Measurements from ENCODE around the gene MYO18B.

MYO18B gene

GRCh38 chr22:25829808-25830777 is 88.1 kb downstream of the MYO18B start:
- TF ChIP-seq CREB1 (IDR thresholded peaks at IDR 0.05; ENCODE audit: low read depth) (no peak), EP300 (IDR thresholded peaks at IDR 0.05; ENCODE audit: borderline replicate concordance) (no peak), USF1 (IDR thresholded peaks at IDR 0.05) (no peak), FOXM1 (IDR thresholded peaks at IDR 0.05; ENCODE audit: borderline replicate concordance, low read depth) (no peak), RAD21 (IDR thresholded peaks at IDR 0.05; ENCODE audit: low read depth) (no peak), TEAD4 (IDR thresholded peaks at IDR 0.05) (no peak), TAF1 (IDR thresholded peaks at IDR 0.05; ENCODE audit: low read depth) (no peak), CEBPB (IDR thresholded peaks at IDR 0.05) (no peak), YY1 (IDR thresholded peaks at IDR 0.05; ENCODE audit: low read depth) (no peak), EGR1 (IDR thresholded peaks at IDR 0.05) (no peak), ZBTB7A (IDR thresholded peaks at IDR 0.05; ENCODE audit: low read depth) (no peak), NFIC (IDR thresholded peaks at IDR 0.05) (no peak)

- no peak for TF ChIP-seq MAX (IDR thresholded peaks at IDR 0.05)
- TF ChIP-seq USF1 (IDR thresholded peaks at IDR 0.05): no peak
These were observed 91.1 kb downstream of the MYO18B start for GRCh38 chr22:25833091-25833490.

GRCh38 chr22:25833676-25834075 is 91.7 kb downstream of the MYO18B start:
- TF ChIP-seq EGR1 (IDR thresholded peaks at IDR 0.05) (no peak), YY1 (IDR thresholded peaks at IDR 0.05; ENCODE audit: low read depth) (no peak), REST (IDR thresholded peaks at IDR 0.05; ENCODE audit: low read depth) (no peak), USF1 (IDR thresholded peaks at IDR 0.05) (no peak), CREB1 (IDR thresholded peaks at IDR 0.05; ENCODE audit: low read depth) (no peak)

GRCh38 chr22:25834490-25834889 is 92.5 kb downstream of the MYO18B start:
- no peak for TF ChIP-seq YY1 (IDR thresholded peaks at IDR 0.05; ENCODE audit: low read depth)
- TF ChIP-seq CEBPB (IDR thresholded peaks at IDR 0.05): no peak
- TF ChIP-seq EP300 (IDR thresholded peaks at IDR 0.05; ENCODE audit: borderline replicate concordance): no peak
- TF ChIP-seq TAF1 (IDR thresholded peaks at IDR 0.05; ENCODE audit: low read depth): no peak
- no peak for TF ChIP-seq TEAD4 (IDR thresholded peaks at IDR 0.05)
- no peak for TF ChIP-seq RAD21 (IDR thresholded peaks at IDR 0.05; ENCODE audit: low read depth)
- TF ChIP-seq NFIC (IDR thresholded peaks at IDR 0.05): no peak
- TF ChIP-seq TCF12 (IDR thresholded peaks at IDR 0.05; ENCODE audit: low read depth): no peak
- no peak for TF ChIP-seq REST (IDR thresholded peaks at IDR 0.05; ENCODE audit: low read depth)
- no peak for TF ChIP-seq FOXM1 (IDR thresholded peaks at IDR 0.05; ENCODE audit: borderline replicate concordance, low read depth)
- TF ChIP-seq MAX (IDR thresholded peaks at IDR 0.05): no peak
- TF ChIP-seq CREB1 (IDR thresholded peaks at IDR 0.05; ENCODE audit: low read depth): no peak
- TF ChIP-seq EGR1 (IDR thresholded peaks at IDR 0.05): no peak
- no peak for TF ChIP-seq ZBTB7A (IDR thresholded peaks at IDR 0.05; ENCODE audit: low read depth)
- TF ChIP-seq USF1 (IDR thresholded peaks at IDR 0.05): no peak

GRCh38 chr22:25835348-25835747 is 93.4 kb downstream of the MYO18B start:
- TF ChIP-seq EGR1 (IDR thresholded peaks at IDR 0.05) (no peak), EP300 (IDR thresholded peaks at IDR 0.05; ENCODE audit: borderline replicate concordance) (no peak), TCF12 (IDR thresholded peaks at IDR 0.05; ENCODE audit: low read depth) (no peak), TEAD4 (IDR thresholded peaks at IDR 0.05) (no peak), CREB1 (IDR thresholded peaks at IDR 0.05; ENCODE audit: low read depth) (no peak), ZBTB7A (IDR thresholded peaks at IDR 0.05; ENCODE audit: low read depth) (no peak), NFIC (IDR thresholded peaks at IDR 0.05) (no peak), TAF1 (IDR thresholded peaks at IDR 0.05; ENCODE audit: low read depth) (no peak), REST (IDR thresholded peaks at IDR 0.05; ENCODE audit: low read depth) (no peak), CEBPB (IDR thresholded peaks at IDR 0.05) (no peak), RAD21 (IDR thresholded peaks at IDR 0.05; ENCODE audit: low read depth) (no peak), USF1 (IDR thresholded peaks at IDR 0.05) (no peak), MAX (IDR thresholded peaks at IDR 0.05) (no peak), YY1 (IDR thresholded peaks at IDR 0.05; ENCODE audit: low read depth) (no peak), FOXM1 (IDR thresholded peaks at IDR 0.05; ENCODE audit: borderline replicate concordance, low read depth) (no peak)
